Activated CD4-positive, CD25-positive, alpha-beta regulatory T cell treated with anti-CD3 and anti-CD28 coated beads, Interleukin-2, amount 50 U/mL, for 24 hours (primary cell): ENCODE measurements around the gene MICU1.
"Not testable (repeated sequence)": the region's sequence is repeated elsewhere in the genome, so short reads cannot be mapped to it uniquely, and the experiment has no call there.

Experiments used
- ATAC-seq, 2 donors: fragments of 150-1000 bp; cut with Tn5 transposase; one replicate each; pipeline ENCODE4 v1.10.0; 2021; ENCODE audit warnings: mild to moderate bottlenecking in 1 of 2, moderate library complexity in 1 of 2

MICU1 gene

GRCh38 chr10:72379062-72379461, 246.8 kb downstream of the MICU1 start:
- ATAC-seq, result no peak

GRCh38 chr10:72375585-72375984, 250.3 kb downstream of the MICU1 start:
- ATAC-seq, result no peak

- no peak for ATAC-seq
These were observed 250.7 kb downstream of the MICU1 start for GRCh38 chr10:72375173-72375572.

- peak; percentile 91 to 95 for ATAC-seq
These were observed 255.6 kb downstream of the MICU1 start for GRCh38 chr10:72370201-72370722.

GRCh38 chr10:72367301-72367960, 258.4 kb downstream of the MICU1 start:
- no peak for ATAC-seq

- ATAC-seq, result no peak
These were observed 260.6 kb downstream of the MICU1 start for GRCh38 chr10:72365106-72365895.

GRCh38 chr10:72364239-72364777, 261.6 kb downstream of the MICU1 start:
- ATAC-seq, result peak; percentile 98

GRCh38 chr10:72356987-72357386, 268.9 kb downstream of the MICU1 start:
- no peak for ATAC-seq

GRCh38 chr10:72356115-72356514, 269.8 kb downstream of the MICU1 start:
- ATAC-seq, result no peak

GRCh38 chr10:72355214-72355555, 270.7 kb downstream of the MICU1 start:
- peak in 1 of 2 donors; percentile 3 for ATAC-seq

- ATAC-seq, result peak; percentile 86 to 89
These were observed 271.3 kb downstream of the MICU1 start, which contains the start of gene DNAJB12 for GRCh38 chr10:72354356-72355213. Gene DNAJB12, minus strand, starts transcription at chr10:72354919. Its CDS starts 22 bp downstream, at chr10:72354897.

GRCh38 chr10:72353965-72354355, 271.9 kb downstream of the MICU1 start:
- ATAC-seq, result no peak

- ATAC-seq, result no peak
These were observed 272.6 kb downstream of the MICU1 start for GRCh38 chr10:72353028-72353964.

- ATAC-seq, result no peak
These were observed 274.4 kb downstream of the MICU1 start for GRCh38 chr10:72351479-72351878.

- no peak for ATAC-seq
These were observed 276.4 kb downstream of the MICU1 start for GRCh38 chr10:72349438-72349837.

- ATAC-seq, result no peak
These were observed 277.6 kb downstream of the MICU1 start for GRCh38 chr10:72348282-72348681.

GRCh38 chr10:72346117-72346516, 279.8 kb downstream of the MICU1 start:
- not testable (repeated sequence) for ATAC-seq

- ATAC-seq, result peak in 1 of 2 donors; percentile 28
These were observed 280.9 kb downstream of the MICU1 start for GRCh38 chr10:72344932-72345331.

GRCh38 chr10:72342911-72343310, 283.0 kb downstream of the MICU1 start:
- ATAC-seq, result no peak

GRCh38 chr10:72340510-72341261, 285.2 kb downstream of the MICU1 start:
- peak; percentile 51 to 70 for ATAC-seq

GRCh38 chr10:72338180-72338579, 287.7 kb downstream of the MICU1 start:
- no peak for ATAC-seq
